Subcutaneous adipose tissue (tissue), 4 donors: ENCODE results near the gene TNS1. TPM values are rescaled to one million over a fixed set of nuclear protein-coding genes. Genes with fewer than 3 reads are reported as not detected.

Experiments used
- total RNA-seq, 4 donors: library from RNA; depleted of rRNA; stranded (reverse); fragments of >200 nt; gene quantifications; one replicate each; pipeline ENCODE4 v1.1.0, GENCODE V29; 2016
- TF ChIP-seq, protein P1 (sequence below): fragments of 450-650 bp; IDR thresholded peaks from one replicate; pipeline ENCODE4 v1.5.1; 2016; ENCODE audit warnings: low read depth, mild to moderate bottlenecking, control low read depth, antibody characterized with exemption, moderate library complexity

The TNS1 gene
- total RNA-seq, 4 donors from 2014 or later = 310 to 1,168 (median 450) TPM

DNA sequence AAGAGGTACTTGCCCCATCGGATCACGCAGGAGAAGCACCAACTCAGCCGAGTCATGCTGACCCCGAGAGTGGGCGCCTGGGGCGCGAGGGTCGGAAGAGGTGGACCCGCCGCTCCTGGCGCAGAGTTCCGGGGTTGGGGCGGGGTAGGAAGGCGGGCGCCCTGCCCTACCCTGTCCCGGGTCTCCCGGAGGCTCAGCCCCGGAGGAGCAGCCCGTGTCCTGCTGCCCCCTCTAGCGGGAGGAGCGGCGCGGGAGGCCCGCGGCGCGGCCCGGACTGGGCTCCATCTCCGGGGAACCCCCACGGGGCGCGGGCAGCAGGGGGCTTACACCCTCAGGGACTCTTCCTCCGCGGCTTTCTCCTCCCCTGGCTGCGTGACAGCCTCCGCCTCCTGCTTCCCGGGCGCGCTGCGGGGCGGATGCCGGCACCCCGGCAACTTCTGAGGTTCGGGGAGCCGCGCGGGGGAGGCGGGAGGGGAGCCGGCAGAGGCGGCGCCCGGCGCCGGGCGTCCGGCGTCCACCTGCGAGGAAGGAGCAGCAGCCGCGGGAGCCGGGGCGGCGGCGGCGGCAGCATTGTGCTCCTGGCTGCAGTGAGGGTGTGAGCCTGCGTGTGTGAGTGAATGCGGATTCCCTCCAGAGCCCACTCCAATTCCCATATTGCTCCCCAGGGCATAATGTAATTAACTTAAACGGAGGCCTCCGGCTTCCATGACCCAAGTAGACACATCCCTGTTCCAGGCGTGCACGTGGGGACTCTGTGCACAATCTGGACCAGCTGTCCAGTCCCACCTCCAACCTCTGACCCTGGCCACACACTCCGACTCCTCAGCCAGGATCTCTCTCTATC, 7.6 kb upstream of the TNS1 start:
- TF ChIP-seq, protein P1, sequence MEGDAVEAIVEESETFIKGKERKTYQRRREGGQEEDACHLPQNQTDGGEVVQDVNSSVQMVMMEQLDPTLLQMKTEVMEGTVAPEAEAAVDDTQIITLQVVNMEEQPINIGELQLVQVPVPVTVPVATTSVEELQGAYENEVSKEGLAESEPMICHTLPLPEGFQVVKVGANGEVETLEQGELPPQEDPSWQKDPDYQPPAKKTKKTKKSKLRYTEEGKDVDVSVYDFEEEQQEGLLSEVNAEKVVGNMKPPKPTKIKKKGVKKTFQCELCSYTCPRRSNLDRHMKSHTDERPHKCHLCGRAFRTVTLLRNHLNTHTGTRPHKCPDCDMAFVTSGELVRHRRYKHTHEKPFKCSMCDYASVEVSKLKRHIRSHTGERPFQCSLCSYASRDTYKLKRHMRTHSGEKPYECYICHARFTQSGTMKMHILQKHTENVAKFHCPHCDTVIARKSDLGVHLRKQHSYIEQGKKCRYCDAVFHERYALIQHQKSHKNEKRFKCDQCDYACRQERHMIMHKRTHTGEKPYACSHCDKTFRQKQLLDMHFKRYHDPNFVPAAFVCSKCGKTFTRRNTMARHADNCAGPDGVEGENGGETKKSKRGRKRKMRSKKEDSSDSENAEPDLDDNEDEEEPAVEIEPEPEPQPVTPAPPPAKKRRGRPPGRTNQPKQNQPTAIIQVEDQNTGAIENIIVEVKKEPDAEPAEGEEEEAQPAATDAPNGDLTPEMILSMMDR = no peak

DNA sequence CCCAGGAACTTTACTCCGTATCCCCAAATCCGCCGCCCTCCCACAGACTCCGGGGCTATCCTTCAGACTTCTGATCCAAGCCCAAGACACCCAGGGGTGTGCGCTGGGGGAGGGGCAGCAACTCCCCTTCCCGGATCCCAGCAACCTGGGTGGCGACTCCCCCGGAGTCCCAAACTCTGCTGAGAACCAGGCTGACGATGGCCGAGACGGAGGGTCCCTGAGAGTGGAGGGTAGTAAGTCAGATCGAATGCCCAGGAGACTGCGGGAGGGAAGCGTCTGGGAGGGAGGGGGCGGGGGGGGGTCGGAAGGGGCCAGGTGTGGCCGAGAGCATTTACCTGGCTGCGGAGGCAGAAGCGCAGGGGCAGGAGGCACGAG, 7.0 kb upstream of the TNS1 start:
- TF ChIP-seq, protein P1 = no peak

DNA sequence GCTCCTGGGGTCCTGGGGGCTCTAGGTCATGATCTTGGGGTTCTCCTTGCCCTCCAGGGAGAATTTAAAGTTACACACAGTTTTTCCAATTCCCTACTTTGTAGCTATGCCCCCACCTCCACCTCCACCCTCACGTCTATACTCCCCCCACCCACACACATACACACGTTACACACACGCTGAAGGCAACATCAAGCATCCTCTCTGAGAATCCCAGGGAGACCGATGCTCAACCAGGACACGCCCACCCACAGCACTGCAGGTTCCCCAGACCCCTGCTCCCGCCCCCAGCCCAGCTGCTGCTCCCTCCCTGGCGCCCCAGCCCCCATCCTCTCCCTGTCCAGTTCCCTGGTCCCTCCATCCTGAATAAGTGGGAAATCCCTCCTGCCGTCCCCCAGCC, 6.4 kb upstream of the TNS1 start:
- TF ChIP-seq, protein P1 = no peak

DNA sequence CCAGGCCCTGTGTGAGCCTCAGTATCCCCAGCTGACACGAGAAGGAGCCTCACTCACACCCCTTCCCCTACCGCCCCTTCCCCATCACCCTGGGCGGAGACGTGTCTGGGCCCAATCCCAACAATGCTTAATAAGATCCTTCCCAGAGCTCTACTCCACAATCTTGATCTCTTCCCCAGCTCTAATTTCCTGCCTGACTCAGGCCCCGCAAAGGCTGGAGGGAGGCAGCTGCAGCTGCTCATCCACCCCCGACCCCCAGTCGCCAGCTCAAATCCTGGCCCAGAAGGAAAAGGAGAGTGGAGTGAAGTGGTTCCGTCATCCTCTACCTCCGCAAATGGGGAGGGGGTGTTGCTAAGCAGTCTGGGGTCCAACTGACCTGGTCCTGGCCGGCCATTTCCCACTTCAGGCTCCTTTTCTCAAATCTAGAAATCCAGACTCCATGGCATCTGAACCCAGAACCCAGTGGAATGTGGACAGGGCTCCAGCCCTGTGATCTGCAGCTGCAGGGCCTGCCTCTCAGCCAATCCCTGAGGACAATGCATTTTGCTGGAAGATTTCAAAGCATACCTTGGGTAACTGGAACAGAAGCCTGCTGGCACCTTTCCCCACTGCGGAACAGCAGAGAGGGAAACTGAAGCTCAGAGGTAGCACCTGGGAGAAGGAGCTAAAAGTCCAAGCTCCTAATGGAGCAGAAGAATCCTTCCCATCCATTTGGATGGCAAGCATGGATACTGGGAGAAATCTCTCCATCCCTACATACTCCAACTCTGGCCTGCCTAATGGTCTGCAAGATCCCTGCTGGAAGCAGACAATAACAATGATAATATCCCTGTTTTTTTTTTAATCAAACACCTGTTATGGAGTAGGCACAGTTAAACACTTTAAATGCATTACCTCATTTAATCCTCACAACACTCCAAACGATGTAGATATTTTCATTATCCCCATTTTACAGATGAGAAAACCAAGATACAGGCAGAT, 5.6 kb upstream of the TNS1 start:
- TF ChIP-seq, protein P1 = no peak

DNA sequence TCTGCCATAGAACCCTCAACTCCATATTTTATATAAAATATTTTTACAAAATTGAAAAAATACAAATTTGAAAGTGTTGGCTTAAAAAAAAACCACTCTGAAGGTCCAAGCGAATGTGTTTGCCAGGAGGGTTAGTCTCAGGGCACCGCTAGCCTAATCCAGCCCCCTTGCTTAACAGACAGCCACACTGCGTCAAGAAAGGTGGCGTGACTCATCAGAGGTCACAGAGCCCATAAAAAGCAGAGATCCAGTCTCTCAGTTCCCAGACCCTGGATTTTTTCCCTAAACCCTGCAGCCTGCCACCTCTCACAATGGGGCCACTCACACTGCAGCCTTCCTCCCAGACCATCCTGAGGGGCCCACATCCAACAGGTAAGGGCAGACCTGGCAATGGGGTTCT, 3.9 kb upstream of the TNS1 start:
- TF ChIP-seq, protein P1 = no peak

DNA sequence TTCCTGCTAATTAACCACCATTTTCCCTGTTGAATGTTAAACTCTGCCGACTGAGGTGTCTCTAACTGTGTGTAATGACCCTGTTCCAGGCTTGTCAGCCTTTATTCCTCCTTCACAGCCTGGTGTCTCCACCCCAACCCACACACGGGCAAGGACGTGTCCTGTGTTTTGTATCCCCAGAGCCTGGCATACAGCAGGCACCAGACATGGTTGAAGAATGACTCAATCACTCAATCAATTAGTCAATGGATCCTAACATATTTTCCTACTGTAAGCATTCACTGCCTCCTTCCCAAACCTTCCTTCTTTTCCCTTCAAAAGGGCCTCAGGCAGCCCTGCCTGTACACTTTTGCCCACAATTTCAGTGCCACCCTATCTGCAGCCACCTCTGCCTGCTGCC, 2.7 kb upstream of the TNS1 start:
- TF ChIP-seq, protein P1 = no peak

DNA sequence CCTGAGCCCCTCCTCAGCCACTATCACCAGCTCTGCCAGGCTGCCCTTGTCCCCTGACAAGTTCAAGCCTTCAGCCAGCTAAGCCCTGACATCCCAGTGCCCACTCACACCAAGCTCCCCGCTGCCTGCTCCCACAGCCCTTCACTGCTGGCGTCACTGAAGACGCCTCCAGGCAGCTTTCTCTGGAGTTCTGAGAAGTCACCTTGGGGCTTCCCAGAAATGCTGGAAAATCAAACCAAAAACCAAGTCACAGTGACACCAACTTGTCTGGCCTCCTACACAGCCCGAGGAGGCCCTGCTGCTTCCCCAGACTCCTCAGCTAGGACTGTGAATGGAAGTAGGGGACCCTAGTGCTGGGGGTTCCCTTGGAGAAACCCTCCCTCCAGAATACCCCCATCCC, 2.2 kb upstream of the TNS1 start:
- TF ChIP-seq, protein P1 = no peak
